Suprapubic skin (tissue), 4 donors: ENCODE results near the gene PRR36. TPM values are rescaled to one million over a fixed set of nuclear protein-coding genes. Genes with fewer than 3 reads are reported as not detected.

ENCODE experiments used
- DNase-seq, 2 donors: peaks; one replicate each; pipeline ENCODE4 v3.0.0-alpha.2; 2019; ENCODE audit warnings: low spot score in 2 of 2
- H3K27ac ChIP-seq: fragments of 200-600 bp; sonication (generic); one replicate; pipeline ENCODE4 v1.5.1; 2019
- H3K27me3 ChIP-seq: fragments of 200-600 bp; sonication (generic); one replicate; pipeline ENCODE4 v1.5.1; 2019
- H3K36me3 ChIP-seq: fragments of 200-600 bp; sonication (generic); one replicate; pipeline ENCODE4 v1.5.1; 2019
- H3K4me1 ChIP-seq: fragments of 200-600 bp; sonication (generic); one replicate; pipeline ENCODE4 v1.5.1; 2019
- H3K4me3 ChIP-seq: fragments of 200-600 bp; sonication (generic); one replicate; pipeline ENCODE4 v1.5.1; 2019; ENCODE audit warnings: mild to moderate bottlenecking
- H3K9me3 ChIP-seq: fragments of 200-600 bp; sonication (generic); one replicate; pipeline ENCODE4 v1.5.1; 2019
- CTCF ChIP-seq, 2 donors: fragments of 200-600 bp in 1 of 2; fragments of 450-650 bp in 1 of 2; sonication (generic) in 1 of 2; IDR thresholded peaks; one replicate each; pipeline ENCODE4 v1.5.1; 2016 to 2019; ENCODE audit warnings: antibody characterized with exemption in 2 of 2, mild to moderate bottlenecking in 1 of 2, moderate library complexity in 1 of 2
- EP300 ChIP-seq: sonication (generic); formaldehyde crosslinking; IDR thresholded peaks from one replicate; pipeline ENCODE4 v1.6.1; 2017; ENCODE audit warnings: antibody characterized with exemption
- POLR2A ChIP-seq, 2 donors: fragments of 450-650 bp; IDR thresholded peaks; one replicate each; pipeline ENCODE4 v1.6.1; 2017; ENCODE audit warnings: antibody characterized with exemption in 2 of 2, mild to moderate bottlenecking in 2 of 2, moderate library complexity in 2 of 2
- POLR2AphosphoS5 ChIP-seq, 3 donors: sonication (generic); formaldehyde crosslinking; IDR thresholded peaks; one replicate each; pipeline ENCODE4 v1.6.1; 2017; ENCODE audit warnings: antibody characterized with exemption in 3 of 3
- WGBS: methylation state at CpG from one replicate; pipeline ENCODE4 v1.1.5; 2018; 5-methylcytosine and 5-hydroxymethylcytosine counted together
- total RNA-seq, 4 donors: library from RNA; depleted of rRNA; stranded (reverse); fragments of >200 nt; gene quantifications; one replicate each; pipeline ENCODE4 v1.1.0, GENCODE V29; 2016

Gene PRR36
- total RNA-seq, 4 donors from 2014 or later = 0.26 to 1.1 (median 0.74) TPM

- 72% methylated on average over 19 of the region's 19 CpGs for WGBS
- no peaks in the 10 kb centered on the region for H3K9me3 ChIP-seq
- H3K36me3 ChIP-seq = no peaks in the 10 kb centered on the region
- peaks cover 1% of the 10 kb centered on the region for H3K4me1 ChIP-seq
- no peak for DNase-seq
- TF ChIP-seq CTCF (IDR thresholded peaks at IDR 0.05) (no peak), EP300 (no peak), POLR2AphosphoS5 (IDR thresholded peaks at IDR 0.05) (no peak), POLR2A (IDR thresholded peaks at IDR 0.05) (no peak)
- no peak overlapping the region for H3K4me3 ChIP-seq
- no peak overlapping the region for H3K27ac ChIP-seq
- H3K27me3 ChIP-seq = peaks cover 4% of the 10 kb centered on the region
These were observed 5.6 kb upstream of the PRR36 start for GRCh38 chr19:7879836-7880235.

DNA sequence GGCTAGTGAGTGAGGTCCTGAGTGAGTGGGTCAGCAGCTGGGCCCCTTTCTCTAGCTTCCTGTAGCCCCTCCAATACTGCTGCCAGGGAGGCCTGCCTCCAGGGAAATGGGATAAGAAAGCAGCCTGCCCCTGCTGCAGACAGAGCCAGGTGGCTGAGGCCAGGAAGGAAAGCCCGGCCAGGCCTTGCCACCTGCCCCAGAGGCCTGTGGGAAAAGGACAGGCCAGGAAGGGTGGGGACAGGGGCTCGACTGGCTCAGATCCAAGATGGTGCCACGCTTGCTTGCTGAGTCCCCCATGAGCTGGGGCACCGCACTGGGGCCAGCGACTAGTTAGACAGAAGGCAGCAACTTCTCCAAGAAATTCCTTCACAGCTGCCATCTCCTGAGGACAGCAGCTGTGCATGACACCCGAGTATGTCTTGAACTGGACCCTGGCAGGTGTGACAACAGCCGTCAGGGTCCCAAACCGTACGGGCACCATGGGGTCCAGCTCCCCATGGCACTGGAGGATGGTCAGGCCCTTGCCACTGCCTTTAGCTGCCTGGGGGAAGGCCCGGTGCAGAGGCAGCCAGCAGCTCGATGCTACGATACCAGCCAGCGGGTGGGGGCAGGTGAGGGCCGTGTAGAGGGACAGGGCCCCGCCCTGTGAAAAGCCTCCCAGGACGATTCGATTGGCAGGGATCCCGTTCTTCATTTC lies 5.1 kb upstream of the PRR36 start:
- 26% methylated on average over 5 of the region's 18 CpGs for WGBS
- Histone ChIP-seq H3K4me3 (no peak overlapping the region), H3K9me3 (no peaks in the 10 kb centered on the region), H3K27me3 (peaks cover 9% of the 10 kb centered on the region), H3K36me3 (no peaks in the 10 kb centered on the region), H3K4me1 (peaks cover 7% of the 10 kb centered on the region), H3K27ac (no peak overlapping the region)
- DNase-seq = no peak
- TF ChIP-seq POLR2AphosphoS5 (IDR thresholded peaks at IDR 0.05) (no peak), POLR2A (IDR thresholded peaks at IDR 0.05) (no peak), EP300 (no peak), CTCF (IDR thresholded peaks at IDR 0.05) (no peak)

DNA sequence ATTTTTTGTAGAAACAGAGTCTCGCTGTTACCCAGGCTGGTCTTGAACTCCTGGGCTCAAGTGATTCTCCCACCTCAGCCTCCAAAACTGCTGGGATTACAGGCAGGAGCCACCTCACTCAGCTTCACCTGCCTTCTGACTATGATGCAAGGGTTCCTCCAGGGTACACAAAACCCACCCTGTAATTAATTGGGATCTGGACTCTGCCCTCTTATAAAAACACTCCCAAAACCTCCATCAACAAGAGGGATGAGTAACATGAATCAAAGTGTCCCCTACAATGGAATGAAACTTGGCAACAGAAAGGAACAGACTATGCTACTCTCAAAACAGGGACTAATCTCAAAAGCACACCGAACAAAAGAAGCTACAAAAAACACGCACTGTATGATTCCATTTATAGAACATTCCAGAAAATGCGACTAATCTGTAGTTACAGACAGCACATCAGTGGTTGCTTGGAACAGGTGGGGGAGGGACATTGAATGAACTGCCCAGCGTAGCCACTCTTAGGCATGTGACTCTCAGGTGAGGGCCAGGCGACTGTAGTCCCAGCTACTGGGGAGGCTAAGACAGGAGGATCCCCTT lies 3.2 kb upstream of the PRR36 start:
- 68% methylated on average over 6 of the region's 6 CpGs for WGBS
- Histone ChIP-seq H3K36me3 (no peaks in the 10 kb centered on the region), H3K27ac (no peak overlapping the region), H3K4me3 (no peak overlapping the region), H3K9me3 (no peaks in the 10 kb centered on the region), H3K27me3 (peaks cover 29% of the 10 kb centered on the region), H3K4me1 (peaks cover 19% of the 10 kb centered on the region)
- TF ChIP-seq EP300 = no peak
- no peak for TF ChIP-seq CTCF (IDR thresholded peaks at IDR 0.05)
- no peak for TF ChIP-seq POLR2AphosphoS5 (IDR thresholded peaks at IDR 0.05)
- no peak for TF ChIP-seq POLR2A (IDR thresholded peaks at IDR 0.05)
- DNase-seq = no peak

DNA sequence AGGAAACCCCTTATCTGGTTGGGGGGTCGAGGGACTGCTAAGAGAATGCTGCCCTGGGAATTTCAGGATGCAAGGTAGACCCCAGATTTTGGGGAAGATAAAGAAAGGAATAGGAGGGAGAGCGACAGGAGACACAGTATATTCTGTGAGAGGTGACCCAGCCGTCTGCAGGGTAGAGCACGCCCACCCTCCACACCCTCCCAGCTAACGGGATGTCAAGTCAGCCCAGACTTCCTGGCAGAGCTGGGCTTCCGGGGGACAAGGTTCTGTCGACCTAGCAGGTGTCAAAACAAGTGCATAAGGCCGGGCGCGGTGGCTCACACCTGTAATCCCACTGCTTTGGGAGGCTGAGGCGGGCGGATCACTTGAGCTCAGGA lies 695 bp upstream of the PRR36 start:
- TF ChIP-seq CTCF (IDR thresholded peaks at IDR 0.05) (no peak), POLR2AphosphoS5 (IDR thresholded peaks at IDR 0.05) (no peak)
- Histone ChIP-seq H3K27me3 (peaks cover 33% of the 10 kb centered on the region), H3K9me3 (no peaks in the 10 kb centered on the region), H3K27ac (no peak overlapping the region), H3K36me3 (no peaks in the 10 kb centered on the region), H3K4me1 (peaks cover 41% of the 10 kb centered on the region), H3K4me3 (no peak overlapping the region)
- WGBS = 58% methylated on average over 12 of the region's 12 CpGs
- no peak for DNase-seq

- TF ChIP-seq POLR2AphosphoS5 (IDR thresholded peaks at IDR 0.05) (no peak), POLR2A (IDR thresholded peaks at IDR 0.05) (no peak), EP300 (no peak), CTCF (IDR thresholded peaks at IDR 0.05) (no peak)
- Histone ChIP-seq H3K4me3 (peak overlapping the region; percentile 46), H3K9me3 (no peaks in the 10 kb centered on the region), H3K36me3 (no peaks in the 10 kb centered on the region), H3K4me1 (peaks cover 53% of the 10 kb centered on the region), H3K27me3 (peaks cover 34% of the 10 kb centered on the region), H3K27ac (no peak overlapping the region)
- no peak for DNase-seq
- WGBS = 12% methylated on average over 51 of the region's 53 CpGs
These were observed 700 bp downstream of the PRR36 start for GRCh38 chr19:7873304-7874075.
